K562 (cell line): ENCODE data around the gene MMP23B. TPM values are rescaled to one million over a fixed set of nuclear protein-coding genes. Genes with fewer than 3 reads are reported as not detected.

Experiments
- ATAC-seq: fragments of 200-7000 bp; cut with Tn5 transposase; 3 replicates; pipeline ENCODE4 v1.9.1; 2020; ENCODE audit warnings: moderate library complexity
- BruUV-seq: library from RNA; stranded (reverse); fragments of 400-500 nt; replicated peaks from 2 replicates; lab custom pipeline; 2021; lab: Mats Ljungman, UMichigan
- CTCF ChIA-PET: fragments of 300-600 bp; formaldehyde crosslinking; extraction: SDS; loops from one replicate; lab custom pipeline; 2021; ENCODE audit warnings: low intra/inter-chr PET ratio; lab: Yijun Ruan, JAX
- POLR2A ChIA-PET: fragments of 300-600, 350-650 bp; sonication (Branson Sonifier 250); formaldehyde crosslinking; extraction: SDS; loops from one replicate; lab custom pipeline; 2021; ENCODE audit warnings: antibody characterized with exemption, inconsistent platforms; lab: Yijun Ruan, JAX
- DNase-seq, 4 experiments: peaks; one replicate each; pipeline versions ENCODE4 v3.0.0 to v3.0.0-alpha.2; 2011 to 2018; ENCODE audit warnings: low spot score in 3 of 4, mixed read lengths in 3 of 4; ENCODE audit errors: extremely low read depth in 1 of 4
- FAIRE-seq: peaks from 2 replicates; lab custom pipeline; 2011; peaks lifted over from hg19 to GRCh38; lab: Jason Lieb, UNC
- H2AFZ ChIP-seq: 2 replicates; pipeline ENCODE4 v1.6.0; 2011; ENCODE audit warnings: low read depth, low read length, control low read depth, inconsistent platforms
- H3K27ac ChIP-seq: fragments of 200-600 bp; 3 replicates; pipeline ENCODE4 v1.8.0; 2011; ENCODE audit warnings: low read depth, mild to moderate bottlenecking, control low read depth, inconsistent platforms, low read length, moderate library complexity, mixed read lengths; ENCODE audit errors: extremely low read depth
- H3K27me3 ChIP-seq, 2 experiments: fragments of 300-600 bp in 1 of 2; 2 replicates in 1 of 2; 3 replicates in 1 of 2; pipeline versions ENCODE4 v1.6.0 to v1.8.0; 2011; ENCODE audit warnings: inconsistent platforms in 2 of 2, low read length in 2 of 2, mild to moderate bottlenecking in 1 of 2, mixed read lengths in 1 of 2, moderate library complexity in 1 of 2; ENCODE audit not compliant: control insufficient read depth in 2 of 2, insufficient read depth in 2 of 2
- H3K36me3 ChIP-seq: fragments of 300-600 bp; 3 replicates; pipeline ENCODE4 v1.8.0; 2011; ENCODE audit warnings: mild to moderate bottlenecking, low read length, inconsistent platforms; ENCODE audit not compliant: control insufficient read depth, insufficient read depth
- H3K4me1 ChIP-seq, 2 experiments: fragments of 200-600 bp in 1 of 2; replicated peaks in 1 of 2; 2 replicates in 1 of 2; 3 replicates in 1 of 2; pipeline versions ENCODE4 v1.5.1 to v1.8.0; 2011; ENCODE audit warnings: inconsistent platforms in 2 of 2, low read length in 2 of 2, mild to moderate bottlenecking in 1 of 2, mixed read lengths in 1 of 2, moderate library complexity in 1 of 2; ENCODE audit not compliant: control insufficient read depth in 2 of 2, insufficient read depth in 2 of 2
- H3K4me2 ChIP-seq: 2 replicates; pipeline ENCODE4 v1.6.1; 2011; ENCODE audit warnings: low read length, control low read depth, inconsistent platforms, mixed read lengths; ENCODE audit not compliant: insufficient read depth
- H3K4me3 ChIP-seq: fragments of 200-600 bp; sonication (generic), shearing (Covaris generic); 2 replicates; pipeline ENCODE4 v1.5.1; 2016; ENCODE audit warnings: control low read depth, inconsistent platforms
- H3K79me2 ChIP-seq: fragments of 200-600 bp; 3 replicates; pipeline ENCODE4 v1.8.0; 2011; ENCODE audit warnings: low read length, inconsistent platforms; ENCODE audit not compliant: control insufficient read depth, insufficient read depth
- H3K9ac ChIP-seq, 2 experiments: 2 replicates each; pipeline versions ENCODE4 v1.6.0 to v1.6.1; 2011; ENCODE audit warnings: low read depth in 2 of 2, low read length in 2 of 2, control low read depth in 1 of 2, inconsistent platforms in 1 of 2, mild to moderate bottlenecking in 1 of 2, mixed read lengths in 1 of 2; ENCODE audit not compliant: insufficient read depth in 1 of 2
- H3K9me1 ChIP-seq: one replicate; pipeline ENCODE4 v1.6.0; 2011; ENCODE audit warnings: inconsistent platforms, mild to moderate bottlenecking, low read length, moderate library complexity; ENCODE audit not compliant: control insufficient read depth, insufficient read depth
- H3K9me3 ChIP-seq: replicated peaks from 2 replicates; pipeline ENCODE4 v1.5.1; 2011; ENCODE audit warnings: low read depth, low read length, inconsistent platforms; ENCODE audit not compliant: control insufficient read depth, insufficient read depth
- H4K20me1 ChIP-seq: replicated peaks from 2 replicates; pipeline ENCODE4 v1.6.1; 2011; ENCODE audit warnings: low read length, inconsistent platforms, mixed read lengths; ENCODE audit not compliant: control insufficient read depth, insufficient read depth
- ARID1B ChIP-seq: fragments of 450-650 bp; IDR thresholded peaks from 2 replicates; pipeline ENCODE4 v1.6.1; 2016; ENCODE audit warnings: antibody characterized with exemption, mild to moderate bottlenecking, inconsistent platforms
- SAFB ChIP-seq: fragments of 200-400 bp; formaldehyde crosslinking; IDR thresholded peaks from 2 replicates; pipeline ENCODE4 v1.6.1; 2017; ENCODE audit warnings: low read depth, low read length, borderline replicate concordance
- WGBS: fragments of 100-300 bp; shearing (Covaris generic); methylation state at CpG from one replicate; pipeline ENCODE4 v1.1.6; 2016; ENCODE audit warnings: low coverage, mixed read lengths; ENCODE audit not compliant: insufficient coverage; ENCODE audit errors: missing lambda C conversion rate; 5-methylcytosine and 5-hydroxymethylcytosine counted together
- in situ Hi-C: fragments of 300-500 bp; cut with MboI; formaldehyde crosslinking; loops from 4 replicates; pipeline ENCODE4 v1.15.0; 2018; ENCODE audit warnings: inconsistent platforms, mixed read lengths
- intact Hi-C: fragments of 100-400 bp; cut with micrococcal nuclease; formaldehyde crosslinking; loops from 2 replicates; pipeline ENCODE4 v1.14.2; 2022
- polyA plus RNA-seq, 8 experiments: library from polyadenylated mRNA; depleted of rRNA in 4 of 8; stranded (reverse) in 5 of 8; unstranded in 3 of 8; fragments of >200 nt; fragmentation: Nextera tagmentation in 2 of 8; fragmentation: Illumina TruSeq in 1 of 8; extraction: Ambion mirVana in 2 of 8; extraction: Trizol in 1 of 8; gene quantifications; 2 replicates each; pipeline versions ENCODE4 v1.2.1 to v1.2.3, GENCODE V29; 2011 to 2014; ENCODE audit warnings: inconsistent platforms in 1 of 8, missing spikeins in 1 of 8
- total RNA-seq, 7 experiments: library from RNA; depleted of rRNA in 6 of 7; stranded (reverse); fragments of >200 nt in 6 of 7; fragmentation: Illumina TruSeq in 2 of 7; extraction: Trizol in 2 of 7; gene quantifications; 2 replicates each; pipeline versions ENCODE4 v1.2.1 to v1.2.3, GENCODE V29; 2011 to 2021; ENCODE audit warnings: low replicate concordance in 1 of 7
- TF ChIP-seq, protein P1 (sequence below): fragments of 200-800 bp; sonication (Bioruptor generic); IDR thresholded peaks from 2 replicates; pipeline ENCODE4 v1.6.1; 2017; ENCODE audit warnings: missing genetic modification characterization, missing compliant biosample characterization

Gene MMP23B
- total and polyA plus RNA-seq, 9 of the 15 experiments (the other 6 are each of a cell fraction or from before 2014, with no cell fraction given), result 0.28 to 1.2 (median 0.41) TPM; not detected in 5

DNA sequence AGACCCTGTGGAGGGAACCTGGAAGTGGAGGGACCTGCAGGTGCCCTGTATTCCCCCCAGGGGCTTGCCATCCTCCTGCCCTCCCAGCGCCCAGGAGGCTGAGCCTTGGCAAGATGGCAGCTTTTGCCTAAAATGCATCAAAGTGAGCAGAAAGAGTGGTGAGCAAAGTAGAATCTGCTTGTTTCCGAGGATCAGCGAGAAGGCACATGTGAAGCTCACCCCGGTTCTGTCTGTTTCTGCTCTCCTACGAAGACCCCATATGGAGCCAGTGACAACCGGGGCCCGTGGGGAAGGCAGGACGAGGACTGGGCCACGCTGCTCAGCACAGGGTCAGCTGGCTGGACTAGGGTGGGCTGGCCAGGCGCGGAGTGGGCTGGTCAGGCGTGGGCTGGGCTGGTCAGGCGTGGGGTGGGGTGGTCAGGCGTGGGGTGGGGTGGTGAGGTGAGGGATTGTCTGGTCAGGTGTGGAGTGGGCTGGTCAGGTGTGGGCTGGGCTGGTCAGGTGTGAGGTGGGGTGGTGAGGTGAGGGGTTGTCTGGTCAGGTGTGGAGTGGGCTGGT is 26.9 kb upstream of the MMP23B start (continued):
- TF ChIP-seq ARID1B, result no peak

DNA sequence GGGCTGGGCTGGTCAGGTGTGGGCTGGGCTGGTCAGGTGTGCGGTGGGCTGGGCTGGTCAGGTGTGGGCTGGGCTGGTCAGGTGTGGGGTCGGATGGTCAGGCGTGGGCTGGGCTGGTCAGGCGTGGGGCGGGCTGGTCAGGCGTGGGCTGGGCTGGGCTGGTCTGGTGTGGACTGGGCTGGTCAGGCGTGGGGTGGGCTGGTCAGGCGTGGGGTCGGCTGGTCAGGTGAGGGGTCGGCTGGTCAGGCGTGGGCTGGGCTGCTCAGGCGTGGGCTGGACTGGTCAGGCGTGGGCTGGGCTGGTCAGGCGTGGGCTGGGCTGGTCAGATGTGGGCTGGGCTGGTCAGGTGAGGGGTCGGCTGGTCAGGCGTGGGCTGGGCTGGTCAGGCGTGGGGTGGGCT is 26.2 kb upstream of the MMP23B start:
- no TSS peak for BruUV-seq
- intact Hi-C loops, result no loop called here

More for the DNA sequence above, 26.2 kb upstream of the MMP23B start:
- peak; percentile 64 for TF ChIP-seq SAFB
- TF ChIP-seq, protein P1, sequence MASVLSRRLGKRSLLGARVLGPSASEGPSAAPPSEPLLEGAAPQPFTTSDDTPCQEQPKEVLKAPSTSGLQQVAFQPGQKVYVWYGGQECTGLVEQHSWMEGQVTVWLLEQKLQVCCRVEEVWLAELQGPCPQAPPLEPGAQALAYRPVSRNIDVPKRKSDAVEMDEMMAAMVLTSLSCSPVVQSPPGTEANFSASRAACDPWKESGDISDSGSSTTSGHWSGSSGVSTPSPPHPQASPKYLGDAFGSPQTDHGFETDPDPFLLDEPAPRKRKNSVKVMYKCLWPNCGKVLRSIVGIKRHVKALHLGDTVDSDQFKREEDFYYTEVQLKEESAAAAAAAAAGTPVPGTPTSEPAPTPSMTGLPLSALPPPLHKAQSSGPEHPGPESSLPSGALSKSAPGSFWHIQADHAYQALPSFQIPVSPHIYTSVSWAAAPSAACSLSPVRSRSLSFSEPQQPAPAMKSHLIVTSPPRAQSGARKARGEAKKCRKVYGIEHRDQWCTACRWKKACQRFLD, result no peak
- H3K36me3 ChIP-seq, result no peaks in the 10 kb centered on the region
- FAIRE-seq (no peak), ATAC-seq (no peak), DNase-seq (no peak)
- no peak overlapping the region for H2AFZ ChIP-seq
- 52% methylated on average over 7 of the region's 17 CpGs for WGBS
- H3K9me3 ChIP-seq, result no peaks in the 10 kb centered on the region
- H4K20me1 ChIP-seq, result no peaks in the 10 kb centered on the region; the same call in 1 of the 2 replicates
- CTCF ChIA-PET, result no interaction called here
- H3K9ac ChIP-seq, result no peak overlapping the region
- H3K79me2 ChIP-seq, result no peaks in the 10 kb centered on the region; the same call in 2 of the 3 replicates
- POLR2A ChIA-PET, result interaction anchor here (5.9 kb wide), 1 partner anchor 9 kb away, joined by 61 read pairs; the partner anchor contains the start of gene MIB2
- H3K4me1 ChIP-seq, result peaks cover 11 to 62% of the 10 kb centered on the region in 2 experiments; a peak in 4 of 5 replicates
- in situ Hi-C loops, result no loop called here
- H3K27me3 ChIP-seq, result no peaks in the 10 kb centered on the region; a peak in 1 of 5 replicates
- no peak overlapping the region for H3K4me3 ChIP-seq
- H3K27ac ChIP-seq, result no peak overlapping the region
- no peak overlapping the region for H3K4me2 ChIP-seq
- H3K9me1 ChIP-seq, result no peaks in the 10 kb centered on the region
